SK-N-MC (cell line): ENCODE results near the gene INPP5J.
"Not testable (repeated sequence)": the region's sequence is repeated elsewhere in the genome, so short reads cannot be mapped to it uniquely, and the experiment has no call there.

ENCODE experiments used
- DNase-seq: peaks from one replicate; pipeline ENCODE4 v3.0.0-alpha.2; 2011; ENCODE audit warnings: low read depth, low spot score
- H3K27ac ChIP-seq: fragments of 200-600 bp; sonication (generic); 2 replicates; pipeline ENCODE4 v1.5.1; 2016; ENCODE audit warnings: mixed run types
- H3K36me3 ChIP-seq: fragments of 200-600 bp; sonication (generic); 2 replicates; pipeline ENCODE4 v1.6.1; 2017; ENCODE audit warnings: antibody characterized with exemption, low read length, mixed read lengths; ENCODE audit not compliant: insufficient read depth
- H3K4me3 ChIP-seq: fragments of 200-600 bp; sonication (generic); 2 replicates; pipeline ENCODE4 v1.5.1; 2016
- H3K9ac ChIP-seq: fragments of 200-600 bp; sonication (generic); 2 replicates; pipeline ENCODE4 v1.8.0; 2017; ENCODE audit warnings: mixed run types, mixed read lengths; ENCODE audit not compliant: insufficient read length
- H3K9me3 ChIP-seq: fragments of 200-600 bp; sonication (generic); 2 replicates; pipeline ENCODE4 v1.6.1; 2017; ENCODE audit warnings: low read depth, mild to moderate bottlenecking, antibody characterized with exemption, low read length, moderate library complexity, mixed read lengths
- EZH2 ChIP-seq: fragments of 200-600 bp; sonication (generic); IDR thresholded peaks from one replicate; pipeline ENCODE4 v1.6.1; 2017; ENCODE audit warnings: antibody characterized with exemption
- FOXP2 ChIP-seq: optimal IDR thresholded peaks from 2 replicates; pipeline ENCODE3; 2011; ENCODE audit warnings: mild to moderate bottlenecking, moderate library complexity; ENCODE audit not compliant: insufficient read depth; ENCODE audit errors: extremely low read length, control extremely low read depth
- POLR2AphosphoS5 ChIP-seq: IDR thresholded peaks from 2 replicates; pipeline ENCODE4 v1.6.1; 2012; ENCODE audit warnings: mild to moderate bottlenecking, low read depth, low read length, borderline replicate concordance

INPP5J gene

DNA sequence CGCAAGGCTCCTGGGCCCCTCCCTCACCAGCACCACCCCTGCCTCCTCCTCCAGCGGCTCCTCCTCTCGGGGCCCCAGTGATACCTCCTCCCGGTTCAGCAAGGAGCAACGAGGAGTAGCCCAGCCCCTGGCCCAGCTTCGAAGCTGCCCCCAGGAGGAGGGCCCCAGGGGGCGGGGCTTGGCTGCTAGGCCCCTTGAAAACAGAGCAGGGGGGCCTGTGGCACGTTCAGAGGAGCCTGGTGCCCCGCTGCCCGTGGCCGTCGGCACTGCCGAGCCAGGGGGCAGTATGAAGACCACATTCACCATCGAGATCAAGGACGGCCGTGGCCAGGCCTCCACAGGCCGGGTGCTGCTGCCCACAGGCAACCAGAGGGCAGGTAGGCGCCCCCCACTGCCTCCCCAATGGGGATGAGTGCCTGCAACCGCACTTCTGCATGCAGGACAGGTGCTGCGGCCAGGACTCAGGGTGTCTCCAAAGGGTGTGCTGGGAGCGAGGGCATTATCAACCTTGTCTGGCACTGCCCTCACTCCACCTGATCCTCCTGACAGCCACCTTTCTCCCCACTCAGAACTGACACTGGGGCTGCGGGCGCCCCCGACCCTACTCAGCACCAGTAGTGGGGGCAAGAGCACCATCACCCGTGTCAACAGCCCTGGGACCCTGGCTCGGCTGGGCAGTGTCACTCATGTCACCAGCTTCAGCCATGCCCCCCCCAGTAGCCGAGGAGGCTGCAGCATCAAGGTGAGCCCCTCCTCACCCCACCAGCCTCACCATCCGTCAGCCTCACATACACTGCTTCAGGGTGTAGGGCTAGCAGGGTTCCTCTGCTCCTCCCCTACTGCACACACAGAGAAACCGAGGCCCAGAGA lies 31.4 kb upstream of the INPP5J start:
- no peaks in the 10 kb centered on the region for H3K36me3 ChIP-seq
- no peak for TF ChIP-seq POLR2AphosphoS5
- TF ChIP-seq FOXP2: no peak
- TF ChIP-seq EZH2: no peak
- H3K4me3 ChIP-seq: no peak overlapping the region
- H3K9me3 ChIP-seq: no peaks in the 10 kb centered on the region
- H3K9ac ChIP-seq: no peak overlapping the region
- no peak overlapping the region for H3K27ac ChIP-seq
- no peak for DNase-seq

DNA sequence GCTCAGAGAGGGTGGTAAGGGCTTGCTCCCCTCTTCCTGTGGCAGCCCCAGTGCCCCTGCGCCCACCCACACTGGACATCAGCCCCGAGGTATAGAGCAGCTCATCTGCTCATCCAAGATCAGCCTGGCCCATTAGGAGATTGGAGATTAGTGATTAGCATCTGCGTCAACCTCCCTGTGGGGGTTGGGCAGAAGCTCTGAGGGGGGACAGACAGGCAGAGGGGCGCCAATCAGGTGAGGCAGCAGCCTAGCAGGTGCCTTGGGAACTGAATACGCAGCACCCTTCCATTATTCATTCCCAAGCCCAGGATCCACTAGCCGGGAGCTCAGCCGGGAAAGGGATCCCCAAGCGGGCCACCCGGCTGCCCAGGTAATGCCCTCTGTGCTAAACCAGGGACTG lies 30.6 kb upstream of the INPP5J start:
- no peak overlapping the region for H3K9ac ChIP-seq
- H3K4me3 ChIP-seq: no peak overlapping the region
- no peaks in the 10 kb centered on the region for H3K9me3 ChIP-seq
- TF ChIP-seq FOXP2: no peak
- TF ChIP-seq EZH2: no peak
- TF ChIP-seq POLR2AphosphoS5: no peak
- no peaks in the 10 kb centered on the region for H3K36me3 ChIP-seq
- H3K27ac ChIP-seq: no peak overlapping the region
- no peak for DNase-seq

DNA sequence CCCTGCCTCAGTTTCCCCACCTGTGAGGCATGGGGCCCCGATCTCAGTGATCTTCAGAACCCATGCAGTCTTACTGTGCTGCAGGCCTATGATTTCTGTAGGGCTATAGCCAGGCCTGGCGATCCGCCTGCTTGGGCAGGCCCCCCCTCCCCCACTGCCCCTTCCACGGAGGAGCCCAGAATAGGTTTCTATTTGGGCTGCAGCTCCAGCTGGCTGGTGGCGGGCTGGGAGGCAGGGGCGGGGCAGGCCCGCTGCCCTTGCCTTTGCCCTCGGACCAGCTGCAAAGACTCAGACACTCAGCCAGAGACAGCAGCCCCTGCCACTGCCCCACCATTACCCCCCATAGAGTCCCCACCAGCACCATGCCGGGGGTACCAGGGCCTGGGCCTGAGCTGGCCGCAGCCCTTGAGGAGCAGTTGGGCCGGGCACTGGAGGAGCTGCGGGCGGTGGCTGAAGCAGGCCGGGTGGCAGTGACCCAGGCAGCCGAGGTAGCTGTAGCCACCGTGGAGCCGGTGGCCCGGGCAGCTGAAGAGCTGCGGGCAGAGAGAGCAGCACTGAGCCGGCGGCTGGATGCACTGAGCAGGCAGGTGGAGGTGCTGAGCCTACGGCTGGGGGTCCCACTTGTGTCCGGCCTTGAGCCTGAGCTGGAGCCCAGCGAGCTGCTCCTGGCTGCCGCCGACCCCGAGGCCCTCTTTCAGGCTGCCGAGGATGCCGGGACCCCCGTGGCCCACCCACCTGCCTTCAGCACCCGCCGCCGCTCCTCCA lies 29.5 kb upstream of the INPP5J start:
- Histone ChIP-seq H3K9ac (no peak overlapping the region), H3K4me3 (no peak overlapping the region), H3K9me3 (no peaks in the 10 kb centered on the region), H3K27ac (no peak overlapping the region), H3K36me3 (no peaks in the 10 kb centered on the region)
- TF ChIP-seq EZH2 (no peak), POLR2AphosphoS5 (no peak), FOXP2 (no peak)
- DNase-seq: no peak

DNA sequence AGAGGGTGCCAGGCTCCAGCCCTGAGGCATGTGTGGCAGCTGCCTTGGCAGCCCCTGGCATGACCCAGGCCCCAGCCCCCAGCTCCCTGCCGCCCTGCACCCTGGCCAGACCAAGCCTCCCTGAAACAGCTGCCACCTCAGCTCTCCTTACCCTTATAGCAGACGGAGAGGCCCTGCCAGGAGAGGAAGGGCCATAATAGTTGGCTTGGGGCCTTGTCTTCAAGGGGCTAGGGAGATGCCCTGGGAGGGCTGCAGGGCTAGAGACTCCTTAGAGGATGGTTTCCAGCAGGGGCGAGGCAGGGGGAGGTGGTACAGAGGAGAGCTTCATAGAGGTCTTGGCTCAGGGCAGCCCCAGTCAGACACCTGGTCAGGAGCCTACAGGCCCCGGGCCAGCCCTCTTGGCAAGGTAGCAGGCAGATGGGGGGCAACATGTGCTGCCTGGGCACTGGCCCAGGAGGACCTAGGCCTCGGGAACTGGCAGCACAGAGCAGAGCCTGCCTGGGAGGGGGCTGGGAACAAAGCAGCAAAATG lies 28.7 kb upstream of the INPP5J start:
- no peaks in the 10 kb centered on the region for H3K9me3 ChIP-seq
- no peaks in the 10 kb centered on the region for H3K36me3 ChIP-seq
- H3K9ac ChIP-seq: no peak overlapping the region
- H3K4me3 ChIP-seq: no peak overlapping the region
- no peak overlapping the region for H3K27ac ChIP-seq
- TF ChIP-seq EZH2: no peak
- TF ChIP-seq POLR2AphosphoS5: no peak
- TF ChIP-seq FOXP2: no peak
- DNase-seq: no peak

DNA sequence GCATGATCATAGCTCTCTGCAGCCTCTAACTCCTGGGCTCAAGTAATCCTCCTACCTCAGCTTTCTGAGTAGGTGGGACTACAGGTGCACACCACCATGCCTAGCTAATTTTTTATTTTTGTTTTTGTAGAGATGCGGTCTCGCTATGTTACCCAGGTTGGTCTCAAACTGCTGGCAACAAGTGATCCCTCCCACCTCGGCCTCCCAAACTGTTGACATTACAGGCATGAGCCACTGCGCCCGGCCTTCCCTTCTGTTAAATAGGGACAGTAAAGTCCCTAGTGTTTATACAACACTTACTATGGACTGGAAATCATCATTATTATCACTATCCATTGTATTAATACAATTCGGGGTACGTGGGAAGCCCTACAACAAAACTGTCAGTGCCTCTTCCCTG lies 28.0 kb upstream of the INPP5J start:
- Histone ChIP-seq H3K27ac (no peak overlapping the region), H3K9me3 (no peaks in the 10 kb centered on the region), H3K9ac (no peak overlapping the region), H3K36me3 (no peaks in the 10 kb centered on the region), H3K4me3 (no peak overlapping the region)
- no peak for DNase-seq
- TF ChIP-seq FOXP2 (no peak), POLR2AphosphoS5 (no peak), EZH2 (no peak)

DNA sequence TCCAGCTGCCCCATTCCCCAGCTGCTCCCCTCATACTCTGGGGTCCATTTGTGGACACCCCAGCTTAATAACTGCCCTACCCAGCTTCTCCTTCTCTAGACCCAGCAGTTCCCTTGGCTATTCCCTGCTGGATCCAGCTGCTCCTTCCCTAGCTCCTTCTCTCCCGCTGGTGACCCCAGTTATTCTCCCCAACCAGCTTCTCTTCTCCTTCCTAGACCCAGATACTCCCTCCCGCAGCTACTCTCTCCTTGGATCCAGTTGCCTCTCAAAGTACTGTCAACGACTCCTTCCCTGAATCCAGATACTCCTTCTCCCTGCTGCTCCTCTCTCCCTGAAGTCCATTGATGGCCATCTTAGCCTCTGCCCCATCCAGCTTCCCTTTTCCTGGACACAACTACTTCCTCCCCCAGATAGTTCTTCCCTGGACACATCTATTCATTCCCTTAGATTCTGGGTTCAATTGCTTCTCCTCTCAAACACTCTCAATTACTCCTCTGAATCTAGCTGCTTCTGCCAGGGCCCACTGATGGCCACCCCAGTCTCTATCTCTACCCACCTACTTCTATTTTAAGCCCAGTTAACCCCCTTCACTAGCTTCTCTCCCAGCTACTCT lies 27.0 kb upstream of the INPP5J start:
- TF ChIP-seq FOXP2: no peak
- TF ChIP-seq EZH2: no peak
- no peak for TF ChIP-seq POLR2AphosphoS5
- Histone ChIP-seq H3K9me3 (no peaks in the 10 kb centered on the region), H3K9ac (no peak overlapping the region), H3K27ac (no peak overlapping the region), H3K36me3 (no peaks in the 10 kb centered on the region), H3K4me3 (no peak overlapping the region)
- DNase-seq: no peak

DNA sequence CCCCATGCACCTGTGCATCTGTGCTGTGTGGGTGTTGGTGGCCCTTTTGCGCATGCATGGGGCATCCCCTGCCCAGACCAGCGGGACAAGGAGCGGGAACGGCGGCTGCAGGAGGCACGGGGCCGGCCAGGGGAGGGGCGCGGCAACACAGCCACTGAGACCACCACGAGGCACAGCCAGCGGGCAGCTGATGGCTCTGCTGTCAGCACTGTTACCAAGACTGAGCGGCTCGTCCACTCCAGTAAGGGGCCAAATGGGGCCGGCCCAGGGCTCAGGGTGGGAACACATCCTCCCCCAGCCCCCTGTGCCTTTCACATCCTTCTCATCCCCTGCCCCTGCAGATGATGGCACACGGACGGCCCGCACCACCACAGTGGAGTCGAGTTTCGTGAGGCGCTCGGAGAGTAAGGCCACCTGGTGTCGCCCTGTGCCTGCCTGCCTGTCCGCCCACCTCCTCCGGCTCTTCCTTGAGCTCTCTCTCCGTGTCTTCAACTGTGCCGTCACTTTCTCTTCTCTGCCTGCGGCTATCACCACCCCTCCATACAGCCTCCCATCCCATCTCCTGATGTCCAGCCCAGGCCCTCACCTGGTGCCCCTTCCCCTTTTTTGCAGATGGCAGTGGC lies 26.0 kb upstream of the INPP5J start:
- TF ChIP-seq POLR2AphosphoS5: no peak
- TF ChIP-seq FOXP2: no peak
- TF ChIP-seq EZH2: no peak
- Histone ChIP-seq H3K9me3 (no peaks in the 10 kb centered on the region), H3K36me3 (no peaks in the 10 kb centered on the region), H3K9ac (no peak overlapping the region), H3K27ac (no peak overlapping the region), H3K4me3 (no peak overlapping the region)
- DNase-seq: no peak

DNA sequence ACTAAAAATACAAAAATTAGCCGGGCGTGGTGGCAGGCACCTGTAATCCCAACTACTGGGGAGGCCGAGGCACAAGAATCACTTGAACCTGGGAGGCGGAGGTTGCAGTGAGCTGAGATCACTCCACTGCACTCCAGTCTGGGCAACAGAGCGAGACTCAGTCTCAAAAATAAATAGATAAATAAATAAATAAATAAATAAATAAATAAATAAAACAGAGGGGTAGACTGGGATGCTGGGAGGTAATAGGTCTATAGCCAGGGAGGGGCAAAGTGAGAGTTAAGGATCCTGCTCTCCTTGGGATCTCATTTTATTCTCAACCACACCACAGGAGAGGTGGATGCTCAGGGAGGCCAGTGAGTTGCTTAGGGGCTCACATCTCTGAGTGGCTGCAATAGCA lies 25.2 kb upstream of the INPP5J start:
- not testable (repeated sequence) for H3K27ac ChIP-seq, H3K9ac ChIP-seq, DNase-seq, H3K4me3 ChIP-seq, H3K9me3 ChIP-seq, H3K36me3 ChIP-seq
